GM12878 (cell line): Measurements from ENCODE around the gene SLC7A5. TPM values are rescaled to one million over a fixed set of nuclear protein-coding genes. Genes with fewer than 3 reads are reported as not detected.

ENCODE experiments used
- ASH2L ChIP-seq: fragments of 300-600, 200-600 bp; sonication (generic); IDR thresholded peaks from 2 replicates; pipeline ENCODE4 v1.6.1; 2017; ENCODE audit warnings: low read depth, mild to moderate bottlenecking, borderline replicate concordance
- ATF2 ChIP-seq: IDR thresholded peaks from 2 replicates; pipeline ENCODE4 v1.6.1; 2012; ENCODE audit warnings: low read length, inconsistent platforms
- BCL3 ChIP-seq: IDR thresholded peaks from 2 replicates; pipeline ENCODE4 v1.6.1; 2011; ENCODE audit warnings: borderline replicate concordance, low read depth, mild to moderate bottlenecking, moderate library complexity, low read length; ENCODE audit not compliant: insufficient read depth, poor library complexity, severe bottlenecking
- CBX5 ChIP-seq: sonication (generic); IDR thresholded peaks from 2 replicates; pipeline ENCODE4 v1.6.1; 2016; ENCODE audit warnings: low read depth, moderate library complexity, mild to moderate bottlenecking, inconsistent platforms
- CHD4 ChIP-seq: fragments of 200-600 bp; sonication (generic); IDR thresholded peaks from 2 replicates; pipeline ENCODE4 v1.6.1; 2016; ENCODE audit warnings: mild to moderate bottlenecking
- CREM ChIP-seq: IDR thresholded peaks from 2 replicates; pipeline ENCODE4 v1.6.1; 2014; ENCODE audit warnings: antibody characterized with exemption, low read depth
- FOXK2 ChIP-seq: fragments of 450-650 bp; IDR thresholded peaks from 2 replicates; pipeline ENCODE4 v1.6.1; 2017; ENCODE audit warnings: mild to moderate bottlenecking, moderate library complexity
- IKZF1 ChIP-seq: fragments of 450-650 bp; conservative IDR thresholded peaks from 2 replicates; pipeline ENCODE4 v1.6.1; 2017; ENCODE audit warnings: antibody characterized with exemption, mild to moderate bottlenecking
- IKZF2 ChIP-seq, 2 experiments: fragments of 450-650 bp; IDR thresholded peaks; 2 replicates each; pipeline ENCODE4 v1.6.1; 2017; ENCODE audit warnings: mild to moderate bottlenecking in 2 of 2, moderate library complexity in 2 of 2
- MTA2 ChIP-seq: fragments of 450-650 bp; IDR thresholded peaks from 2 replicates; pipeline ENCODE4 v1.6.1; 2016; ENCODE audit warnings: low read depth, mild to moderate bottlenecking, moderate library complexity
- MXI1 ChIP-seq: fragments of 150-350 bp; IDR thresholded peaks from 2 replicates; pipeline ENCODE4 v1.6.1; 2011; ENCODE audit warnings: low read depth, mild to moderate bottlenecking, inconsistent platforms, low read length, improper control_type of control experiment
- NFIC ChIP-seq: IDR thresholded peaks from 2 replicates; pipeline ENCODE4 v1.6.1; 2012; ENCODE audit warnings: low read depth, mild to moderate bottlenecking, inconsistent platforms, low read length, moderate library complexity
- PAX5 ChIP-seq: IDR thresholded peaks from 2 replicates; pipeline ENCODE4 v1.6.1; 2011; ENCODE audit warnings: low read depth, low read length, borderline replicate concordance
- PKNOX1 ChIP-seq: fragments of 450-650 bp; IDR thresholded peaks from 2 replicates; pipeline ENCODE4 v1.6.1; 2016; ENCODE audit warnings: mild to moderate bottlenecking
- PML ChIP-seq: IDR thresholded peaks from 2 replicates; pipeline ENCODE4 v1.6.1; 2012; ENCODE audit warnings: low read length, inconsistent platforms
- POLR2A ChIP-seq: IDR thresholded peaks from 2 replicates; pipeline ENCODE4 v1.6.1; 2011; ENCODE audit warnings: low read depth, mild to moderate bottlenecking, low read length
- POU2F2 ChIP-seq: IDR thresholded peaks from 3 replicates; pipeline ENCODE4 v1.6.1; 2011; ENCODE audit warnings: low read depth, mild to moderate bottlenecking, low read length, borderline replicate concordance
- REST ChIP-seq: IDR thresholded peaks from 2 replicates; pipeline ENCODE4 v1.6.1; 2012; ENCODE audit warnings: mild to moderate bottlenecking, low read depth, low read length
- SREBF1 ChIP-seq: IDR thresholded peaks from 2 replicates; pipeline ENCODE4 v1.6.1; 2012; ENCODE audit warnings: mild to moderate bottlenecking, low read length
- SREBF2 ChIP-seq: IDR thresholded peaks from 2 replicates; pipeline ENCODE4 v1.6.1; 2012; ENCODE audit warnings: mild to moderate bottlenecking, low read length
- SRF ChIP-seq, 2 experiments: IDR thresholded peaks; 2 replicates each; pipeline ENCODE4 v1.6.1; 2011; ENCODE audit warnings: low read depth in 2 of 2, low read length in 2 of 2, mild to moderate bottlenecking in 1 of 2, moderate library complexity in 1 of 2
- ZSCAN29 ChIP-seq: fragments of 450-650 bp; IDR thresholded peaks from 2 replicates; pipeline ENCODE4 v1.6.1; 2017; ENCODE audit warnings: mild to moderate bottlenecking, moderate library complexity
- polyA plus RNA-seq, 11 experiments: library from polyadenylated mRNA; depleted of rRNA in 4 of 11; unstranded in 6 of 11; stranded (reverse) in 5 of 11; fragments of >200 nt; fragmentation: Nextera tagmentation in 4 of 11; fragmentation: Illumina TruSeq in 1 of 11; extraction: Ambion mirVana in 4 of 11; extraction: Trizol in 1 of 11; gene quantifications; 1 replicate in 1 of 11; 2 replicates in 10 of 11; pipeline versions ENCODE4 v1.2.1 to v1.2.3, GENCODE V29; 2011 to 2016; ENCODE audit warnings: inconsistent platforms in 2 of 11, missing spikeins in 2 of 11, low read depth in 1 of 11
- total RNA-seq, 4 experiments: library from RNA; depleted of rRNA in 3 of 4; stranded (reverse); fragments of >200 nt in 3 of 4; fragmentation: Illumina TruSeq in 1 of 4; extraction: Trizol in 1 of 4; gene quantifications; 2 replicates each; pipeline versions ENCODE4 v1.2.1 to v1.2.3, GENCODE V29; 2013 to 2021
- TF ChIP-seq, protein P1 (sequence below): IDR thresholded peaks from 2 replicates; pipeline ENCODE4 v1.6.1; 2012; ENCODE audit warnings: low read depth, low read length, improper control_type of control experiment
- TF ChIP-seq, protein P2 (sequence below): IDR thresholded peaks from 2 replicates; pipeline ENCODE4 v1.6.1; 2012; ENCODE audit warnings: low read depth, low read length, improper control_type of control experiment

Gene SLC7A5
- total and polyA plus RNA-seq, 10 of the 15 experiments (the other 5 are each of a cell fraction or from before 2014, with no cell fraction given), result 2.3 to 101 (median 35.8) TPM

- TF ChIP-seq CREM, result no peak
- TF ChIP-seq, protein P1, sequence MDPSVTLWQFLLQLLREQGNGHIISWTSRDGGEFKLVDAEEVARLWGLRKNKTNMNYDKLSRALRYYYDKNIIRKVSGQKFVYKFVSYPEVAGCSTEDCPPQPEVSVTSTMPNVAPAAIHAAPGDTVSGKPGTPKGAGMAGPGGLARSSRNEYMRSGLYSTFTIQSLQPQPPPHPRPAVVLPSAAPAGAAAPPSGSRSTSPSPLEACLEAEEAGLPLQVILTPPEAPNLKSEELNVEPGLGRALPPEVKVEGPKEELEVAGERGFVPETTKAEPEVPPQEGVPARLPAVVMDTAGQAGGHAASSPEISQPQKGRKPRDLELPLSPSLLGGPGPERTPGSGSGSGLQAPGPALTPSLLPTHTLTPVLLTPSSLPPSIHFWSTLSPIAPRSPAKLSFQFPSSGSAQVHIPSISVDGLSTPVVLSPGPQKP, result no peak
- TF ChIP-seq, protein P2, sequence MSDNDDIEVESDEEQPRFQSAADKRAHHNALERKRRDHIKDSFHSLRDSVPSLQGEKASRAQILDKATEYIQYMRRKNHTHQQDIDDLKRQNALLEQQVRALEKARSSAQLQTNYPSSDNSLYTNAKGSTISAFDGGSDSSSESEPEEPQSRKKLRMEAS, result peak; percentile 52; the same call in 1 of the 2 replicates
- no peak for TF ChIP-seq REST
- no peak for TF ChIP-seq ASH2L
- no peak for TF ChIP-seq CBX5
- no peak for TF ChIP-seq IKZF2 (IDR thresholded peaks at IDR 0.05)
- TF ChIP-seq NFIC, result no peak
- no peak for TF ChIP-seq BCL3
- no peak for TF ChIP-seq CHD4
- TF ChIP-seq POLR2A, result peak; percentile 93
- no peak for TF ChIP-seq MTA2
- no peak for TF ChIP-seq FOXK2
- no peak for TF ChIP-seq ATF2
- peak; percentile 75; the same call in 1 of the 2 replicates for TF ChIP-seq MXI1
- peak; percentile 50; the same call in 1 of the 2 replicates for TF ChIP-seq PKNOX1
- TF ChIP-seq POU2F2, result no peak
- no peak for TF ChIP-seq SRF (IDR thresholded peaks at IDR 0.05; ENCODE audit: low read depth in 2 of 2, low read length in 2 of 2)
- TF ChIP-seq SREBF2, result no peak
- TF ChIP-seq PAX5, result no peak
- no peak for TF ChIP-seq ZSCAN29
- no peak for TF ChIP-seq PML
- TF ChIP-seq SREBF1, result no peak
- TF ChIP-seq IKZF1, result 0 out of 2 replicates have a peak, but pooled peaks have one; percentile 23
Observed at GRCh38 chr16:87853411-87854052, 15.8 kb downstream of the SLC7A5 start (continued).
